HL-60 (cell line): Measurements from ENCODE around the gene NBEAL1.

Source experiments
- CTCF ChIP-seq: IDR thresholded peaks from one replicate; pipeline ENCODE4 v1.5.1; 2011; ENCODE audit warnings: low read length, control low read depth, inconsistent platforms; ENCODE audit not compliant: insufficient read depth
- POLR2AphosphoS5 ChIP-seq: IDR thresholded peaks from 2 replicates; pipeline ENCODE4 v1.6.1; 2012; ENCODE audit warnings: low read depth
- REST ChIP-seq: IDR thresholded peaks from 2 replicates; pipeline ENCODE4 v1.6.1; 2012; ENCODE audit warnings: low read depth; ENCODE audit not compliant: insufficient replicate concordance
- SPI1 ChIP-seq: IDR thresholded peaks from 2 replicates; pipeline ENCODE4 v1.6.1; 2012; ENCODE audit warnings: low read depth, mild to moderate bottlenecking, borderline replicate concordance

- TF ChIP-seq POLR2AphosphoS5 (no peak), CTCF (no peak), SPI1 (no peak), REST (no peak)
These were observed 140.7 kb downstream of the NBEAL1 start for GRCh38 chr2:203155406-203155805.
